Right atrium auricular region (tissue), 2 donors: Measurements from ENCODE around the gene RPL12. TPM values are rescaled to one million over a fixed set of nuclear protein-coding genes. Genes with fewer than 3 reads are reported as not detected.

Experiments
- DNase-seq: peaks from one replicate; pipeline ENCODE4 v3.0.0-alpha.2; 2019; ENCODE audit warnings: low spot score
- H3K27ac ChIP-seq, 2 donors: fragments of 200-600 bp; sonication (generic); 1 replicate in 1 of 2; 2 replicates in 1 of 2; pipeline ENCODE4 v1.5.1; 2016 to 2019
- H3K27me3 ChIP-seq, 2 donors: fragments of 200-600 bp; sonication (generic); one replicate each; pipeline versions ENCODE4 v1.5.1 to v1.6.0; 2017 to 2019
- H3K36me3 ChIP-seq: fragments of 200-600 bp; sonication (generic); one replicate; pipeline ENCODE4 v1.5.1; 2016
- H3K4me1 ChIP-seq, 2 donors: fragments of 200-600 bp; sonication (generic); one replicate each; pipeline versions ENCODE4 v1.5.1 to v1.6.0; 2017 to 2019
- H3K4me3 ChIP-seq, 2 donors: fragments of 200-600 bp; sonication (generic); 1 replicate in 1 of 2; 2 replicates in 1 of 2; pipeline ENCODE4 v1.5.1; 2017 to 2019; ENCODE audit warnings: mild to moderate bottlenecking in 1 of 2, moderate library complexity in 1 of 2
- H3K9me3 ChIP-seq, 2 donors: fragments of 200-600 bp; sonication (generic); one replicate each; pipeline ENCODE4 v1.5.1; 2019
- CTCF ChIP-seq, 2 donors: fragments of 200-600 bp; sonication (generic); IDR thresholded peaks; one replicate each; pipeline ENCODE4 v1.5.1; 2019; ENCODE audit warnings: antibody characterized with exemption in 2 of 2
- total RNA-seq, 2 donors: library from RNA; depleted of rRNA; stranded (reverse); fragments of >200 nt; gene quantifications; one replicate each; pipeline ENCODE4 v1.1.0, GENCODE V29; 2016

RPL12 gene
- total RNA-seq, 2 donors from 2014 or later, result 623 to 1,266 TPM

- TF ChIP-seq CTCF (IDR thresholded peaks at IDR 0.05), result peak in 1 of 2 donors; percentile 44
- Histone ChIP-seq H3K9me3 (no peaks in the 10 kb centered on the region), H3K27me3 (no peaks in the 10 kb centered on the region), H3K4me3 (no peak overlapping the region), H3K27ac (no peak overlapping the region), H3K4me1 (peaks cover 0 to 33% of the 10 kb centered on the region in 2 donors), H3K36me3 (peaks cover 27% of the 10 kb centered on the region)
- DNase-seq, result no peak
Measured at GRCh38 chr9:127455324-127455992, 4.3 kb upstream of the RPL12 start.

GRCh38 chr9:127452691-127453090 is 1.5 kb upstream of the RPL12 start:
- Histone ChIP-seq H3K9me3 (no peaks in the 10 kb centered on the region), H3K27me3 (no peaks in the 10 kb centered on the region), H3K4me1 (peaks cover 0 to 58% of the 10 kb centered on the region in 2 donors), H3K36me3 (peaks cover 35% of the 10 kb centered on the region), H3K4me3 (peak overlapping the region; percentile 82 to 87), H3K27ac (peak overlapping the region; percentile 95 to 96)
- TF ChIP-seq CTCF (IDR thresholded peaks at IDR 0.05), result no peak
- peak; percentile 72 for DNase-seq

GRCh38 chr9:127451858-127452656 is 851 bp upstream of the RPL12 start:
- Histone ChIP-seq H3K27ac (peak overlapping the region; percentile 95 to 96), H3K9me3 (no peaks in the 10 kb centered on the region), H3K4me3 (peak overlapping the region; percentile 82 to 87), H3K4me1 (peaks cover 0 to 58% of the 10 kb centered on the region in 2 donors), H3K36me3 (peaks cover 41% of the 10 kb centered on the region), H3K27me3 (no peaks in the 10 kb centered on the region)
- no peak for TF ChIP-seq CTCF (IDR thresholded peaks at IDR 0.05)
- DNase-seq, result peak; percentile 64

GRCh38 chr9:127451608-127451857 is 327 bp upstream of the RPL12 start:
- H3K36me3 ChIP-seq, result peaks cover 46% of the 10 kb centered on the region

GRCh38 chr9:127450243-127450760 is 904 bp downstream of the RPL12 start:
- peak overlapping the region; percentile 95 to 96 for H3K27ac ChIP-seq
- H3K4me1 ChIP-seq, result peaks cover 0 to 53% of the 10 kb centered on the region in 2 donors
- no peaks in the 10 kb centered on the region for H3K9me3 ChIP-seq
- H3K4me3 ChIP-seq, result peak overlapping the region; percentile 82 to 87
- peaks cover 58% of the 10 kb centered on the region for H3K36me3 ChIP-seq
- no peaks in the 10 kb centered on the region for H3K27me3 ChIP-seq
- no peak for TF ChIP-seq CTCF (IDR thresholded peaks at IDR 0.05)
- DNase-seq, result no peak

More at GRCh38 chr9:127451608-127451857, 327 bp upstream of the RPL12 start:
- Histone ChIP-seq H3K27me3 (no peaks in the 10 kb centered on the region), H3K4me3 (peak overlapping the region; percentile 82 to 87), H3K9me3 (no peaks in the 10 kb centered on the region), H3K27ac (peak overlapping the region; percentile 95 to 96), H3K4me1 (peaks cover 0 to 58% of the 10 kb centered on the region in 2 donors)
- no peak for TF ChIP-seq CTCF (IDR thresholded peaks at IDR 0.05)
- DNase-seq, result no peak
